Colon (tissue), 2 donors: ENCODE measurements around the gene GSTM4.
"Not testable (repeated sequence)": the region's sequence is repeated elsewhere in the genome, so short reads cannot be mapped to it uniquely, and the experiment has no call there.

Source experiments
- FAIRE-seq: peaks from 2 replicates; lab custom pipeline; 2012; peaks lifted over from hg19 to GRCh38; lab: Jason Lieb, UNC
- donor health status: control.
- donor health status: control.

GSTM4 gene

GRCh38 chr1:109704173-109704572, 48.3 kb downstream of the GSTM4 start:
- FAIRE-seq, result no peak

- no peak for FAIRE-seq
Observed at GRCh38 chr1:109705411-109705810, 49.5 kb downstream of the GSTM4 start.

- FAIRE-seq, result not testable (repeated sequence)
Observed at GRCh38 chr1:109708949-109709348, 53.0 kb downstream of the GSTM4 start.

GRCh38 chr1:109709822-109710221, 53.9 kb downstream of the GSTM4 start:
- not testable (repeated sequence) for FAIRE-seq
